Prostate gland (tissue), 2 donors: ENCODE data around the gene ATP6V1B1.

Source experiments
- POLR2A ChIP-seq: fragments of 450-650 bp; IDR thresholded peaks from one replicate; pipeline ENCODE4 v1.6.1; 2016; ENCODE audit warnings: antibody characterized with exemption, mild to moderate bottlenecking
- TF ChIP-seq, protein P1 (sequence below), 4 experiments: fragments of 200-600 bp in 2 of 4; fragments of 450-650 bp in 2 of 4; sonication (generic) in 2 of 4; IDR thresholded peaks; 1 replicate in 3 of 4; 2 replicates in 1 of 4; pipeline ENCODE4 v1.5.1; 2016 to 2019; ENCODE audit warnings: antibody characterized with exemption in 4 of 4, mild to moderate bottlenecking in 2 of 4, moderate library complexity in 2 of 4

DNA sequence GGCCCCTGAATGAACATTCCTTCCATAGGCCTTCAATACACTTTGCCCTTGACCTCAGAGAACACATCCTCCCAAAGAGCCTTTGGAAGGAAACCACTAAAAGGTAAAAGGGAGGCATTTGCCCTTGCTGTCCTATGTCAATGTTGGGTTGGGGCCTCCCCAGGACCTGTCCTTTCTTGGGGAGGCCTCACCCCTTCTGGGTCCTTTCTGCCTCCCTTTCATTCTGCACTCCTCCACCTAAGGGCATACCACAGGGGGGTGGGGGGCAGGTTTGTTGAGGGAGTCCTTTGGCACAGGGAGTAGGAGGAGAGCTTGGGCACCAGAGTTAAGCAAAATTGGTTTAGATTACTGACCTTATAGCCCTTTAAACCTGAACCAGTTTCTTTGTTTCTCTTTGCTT lies 32.5 kb upstream of the ATP6V1B1 start:
- TF ChIP-seq, protein P1, sequence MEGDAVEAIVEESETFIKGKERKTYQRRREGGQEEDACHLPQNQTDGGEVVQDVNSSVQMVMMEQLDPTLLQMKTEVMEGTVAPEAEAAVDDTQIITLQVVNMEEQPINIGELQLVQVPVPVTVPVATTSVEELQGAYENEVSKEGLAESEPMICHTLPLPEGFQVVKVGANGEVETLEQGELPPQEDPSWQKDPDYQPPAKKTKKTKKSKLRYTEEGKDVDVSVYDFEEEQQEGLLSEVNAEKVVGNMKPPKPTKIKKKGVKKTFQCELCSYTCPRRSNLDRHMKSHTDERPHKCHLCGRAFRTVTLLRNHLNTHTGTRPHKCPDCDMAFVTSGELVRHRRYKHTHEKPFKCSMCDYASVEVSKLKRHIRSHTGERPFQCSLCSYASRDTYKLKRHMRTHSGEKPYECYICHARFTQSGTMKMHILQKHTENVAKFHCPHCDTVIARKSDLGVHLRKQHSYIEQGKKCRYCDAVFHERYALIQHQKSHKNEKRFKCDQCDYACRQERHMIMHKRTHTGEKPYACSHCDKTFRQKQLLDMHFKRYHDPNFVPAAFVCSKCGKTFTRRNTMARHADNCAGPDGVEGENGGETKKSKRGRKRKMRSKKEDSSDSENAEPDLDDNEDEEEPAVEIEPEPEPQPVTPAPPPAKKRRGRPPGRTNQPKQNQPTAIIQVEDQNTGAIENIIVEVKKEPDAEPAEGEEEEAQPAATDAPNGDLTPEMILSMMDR (IDR thresholded peaks at IDR 0.05): no peak
- TF ChIP-seq POLR2A: no peak
